ENCODE results near the gene OXA1L. TPM values are rescaled to one million over a fixed set of nuclear protein-coding genes. Genes with fewer than 3 reads are reported as not detected.
"Not testable (repeated sequence)": the region's sequence is repeated elsewhere in the genome, so short reads cannot be mapped to it uniquely, and the experiment has no call there.

The OXA1L gene
- polyA plus RNA-seq, 1 experiment, result 181 TPM

- TF ChIP-seq, protein P1, sequence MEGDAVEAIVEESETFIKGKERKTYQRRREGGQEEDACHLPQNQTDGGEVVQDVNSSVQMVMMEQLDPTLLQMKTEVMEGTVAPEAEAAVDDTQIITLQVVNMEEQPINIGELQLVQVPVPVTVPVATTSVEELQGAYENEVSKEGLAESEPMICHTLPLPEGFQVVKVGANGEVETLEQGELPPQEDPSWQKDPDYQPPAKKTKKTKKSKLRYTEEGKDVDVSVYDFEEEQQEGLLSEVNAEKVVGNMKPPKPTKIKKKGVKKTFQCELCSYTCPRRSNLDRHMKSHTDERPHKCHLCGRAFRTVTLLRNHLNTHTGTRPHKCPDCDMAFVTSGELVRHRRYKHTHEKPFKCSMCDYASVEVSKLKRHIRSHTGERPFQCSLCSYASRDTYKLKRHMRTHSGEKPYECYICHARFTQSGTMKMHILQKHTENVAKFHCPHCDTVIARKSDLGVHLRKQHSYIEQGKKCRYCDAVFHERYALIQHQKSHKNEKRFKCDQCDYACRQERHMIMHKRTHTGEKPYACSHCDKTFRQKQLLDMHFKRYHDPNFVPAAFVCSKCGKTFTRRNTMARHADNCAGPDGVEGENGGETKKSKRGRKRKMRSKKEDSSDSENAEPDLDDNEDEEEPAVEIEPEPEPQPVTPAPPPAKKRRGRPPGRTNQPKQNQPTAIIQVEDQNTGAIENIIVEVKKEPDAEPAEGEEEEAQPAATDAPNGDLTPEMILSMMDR (IDR thresholded peaks at IDR 0.05; ENCODE audit: low read depth, low read length), result no peak
- Histone ChIP-seq H3K9me3 (ENCODE audit: control insufficient read depth, insufficient read depth, low read length) (0 out of 2 replicates have a peak, but pooled peaks cover 6% of the 10 kb centered on the region), H3K27ac (ENCODE audit: low read depth, low read length) (no peak overlapping the region), H3K27me3 (ENCODE audit: control insufficient read depth, insufficient read depth, low read length) (peaks cover 9% of the 10 kb centered on the region), H3K4me3 (ENCODE audit: low read depth, low read length) (no peak overlapping the region)
- CTCF ChIA-PET, result no interaction called here
- POLR2A ChIA-PET, result no interaction called here
- DNase-seq (ENCODE audit: low read depth, low spot score), result no peak
Observed at GRCh38 chr14:22792158-22792557, 25.7 kb downstream of the OXA1L start.

DNA sequence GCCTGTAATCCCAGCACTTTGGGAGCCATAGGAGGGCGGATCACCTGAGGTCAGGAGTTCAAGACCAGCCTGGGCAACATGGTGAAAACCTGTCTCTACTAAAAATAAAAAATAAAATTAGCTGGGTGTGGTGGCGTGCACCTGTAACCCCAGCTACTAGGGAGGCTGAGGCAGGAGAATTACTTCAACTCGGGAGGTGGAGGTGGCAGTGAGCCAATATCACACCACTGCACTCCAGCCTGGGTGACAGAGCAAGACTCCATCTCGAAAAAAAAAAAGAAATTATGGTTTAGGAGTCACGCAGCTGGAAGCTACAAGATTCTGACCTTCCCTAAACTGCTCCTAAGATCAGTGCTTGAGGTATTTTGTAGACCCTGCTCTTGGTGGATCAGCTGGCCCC is 27.1 kb downstream of the OXA1L start:
- H3K9me3 ChIP-seq (ENCODE audit: control insufficient read depth, insufficient read depth, low read length); DNase-seq (ENCODE audit: low read depth, low spot score); H3K27ac ChIP-seq (ENCODE audit: low read depth, low read length); CTCF ChIA-PET; POLR2A ChIA-PET; H3K4me3 ChIP-seq (ENCODE audit: low read depth, low read length): not testable (repeated sequence)
- H3K27me3 ChIP-seq (ENCODE audit: control insufficient read depth, insufficient read depth, low read length), result peaks cover 10% of the 10 kb centered on the region

GRCh38 chr14:22793976-22794375 is 27.5 kb downstream of the OXA1L start:
- 0 out of 2 replicates have a peak, but pooled peaks cover 6% of the 10 kb centered on the region for H3K9me3 ChIP-seq (ENCODE audit: control insufficient read depth, insufficient read depth, low read length)
- CTCF ChIA-PET, result interaction anchor here (1.0 kb wide), 1 partner anchor 30 kb away, joined by 3 read pairs; no protein-coding TSS in a partner anchor
- TF ChIP-seq, protein P1 (IDR thresholded peaks at IDR 0.05; ENCODE audit: low read depth, low read length), result no peak
- H3K27ac ChIP-seq (ENCODE audit: low read depth, low read length), result no peak overlapping the region
- H3K27me3 ChIP-seq (ENCODE audit: control insufficient read depth, insufficient read depth, low read length), result peaks cover 10% of the 10 kb centered on the region
- no peak for DNase-seq (ENCODE audit: low read depth, low spot score)
- POLR2A ChIA-PET, result no interaction called here
- no peak overlapping the region for H3K4me3 ChIP-seq (ENCODE audit: low read depth, low read length)

DNA sequence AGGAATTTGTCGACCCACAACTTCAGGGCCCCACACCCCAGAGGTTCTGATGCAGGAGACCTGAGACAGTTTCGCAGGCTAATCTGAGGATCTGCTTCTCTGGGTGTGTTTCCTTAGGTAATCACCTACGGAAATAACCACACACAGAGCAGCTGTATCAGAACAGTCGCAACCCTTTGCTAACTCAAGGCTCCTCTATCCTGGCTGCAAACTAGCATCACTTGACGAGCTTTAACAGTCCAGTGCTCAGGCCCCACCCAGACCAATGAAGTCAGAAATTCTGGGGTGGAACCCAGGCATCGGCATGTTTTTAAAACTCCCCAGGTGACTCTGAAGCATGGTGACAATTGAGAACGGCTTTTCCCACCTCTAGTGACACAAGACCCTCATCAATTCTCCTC is 28.1 kb downstream of the OXA1L start:
- ChIA-PET CTCF (interaction anchor here (1.0 kb wide), 1 partner anchor 29 kb away, joined by 3 read pairs; no protein-coding TSS in a partner anchor), POLR2A (no interaction called here)
- TF ChIP-seq, protein P1 (IDR thresholded peaks at IDR 0.05; ENCODE audit: low read depth, low read length), result no peak
- H3K4me3 ChIP-seq (ENCODE audit: low read depth, low read length), result no peak overlapping the region
- no peak for DNase-seq (ENCODE audit: low read depth, low spot score)
- H3K27me3 ChIP-seq (ENCODE audit: control insufficient read depth, insufficient read depth, low read length), result peaks cover 10% of the 10 kb centered on the region
- 0 out of 2 replicates have a peak, but pooled peaks cover 6% of the 10 kb centered on the region for H3K9me3 ChIP-seq (ENCODE audit: control insufficient read depth, insufficient read depth, low read length)
- no peak overlapping the region for H3K27ac ChIP-seq (ENCODE audit: low read depth, low read length)

GRCh38 chr14:22796087-22796707 is 29.7 kb downstream of the OXA1L start:
- 0 out of 2 replicates have a peak, but pooled peaks cover 6% of the 10 kb centered on the region for H3K9me3 ChIP-seq (ENCODE audit: control insufficient read depth, insufficient read depth, low read length)
- H3K27ac ChIP-seq (ENCODE audit: low read depth, low read length), result no peak overlapping the region
- TF ChIP-seq, protein P1 (IDR thresholded peaks at IDR 0.05; ENCODE audit: low read depth, low read length), result no peak
- H3K4me3 ChIP-seq (ENCODE audit: low read depth, low read length), result no peak overlapping the region
- CTCF ChIA-PET, result interaction anchor here (0.6 to 0.8 kb wide), 2 partner anchors 27 to 225 kb away, joined by 3 to 4 read pairs; no protein-coding TSS in a partner anchor
- H3K27me3 ChIP-seq (ENCODE audit: control insufficient read depth, insufficient read depth, low read length), result peaks cover 10% of the 10 kb centered on the region
- POLR2A ChIA-PET, result no interaction called here
- no peak for DNase-seq (ENCODE audit: low read depth, low spot score)

Measured in AG04450 (cell line).